GM15510 (cell line): ENCODE measurements around the gene PPM1L.

ENCODE experiments used
- POLR2A ChIP-seq: IDR thresholded peaks from 3 replicates; pipeline ENCODE4 v1.6.1; 2011; ENCODE audit warnings: borderline replicate concordance; ENCODE audit not compliant: insufficient read length; ENCODE audit errors: extremely low read depth

PPM1L gene

DNA sequence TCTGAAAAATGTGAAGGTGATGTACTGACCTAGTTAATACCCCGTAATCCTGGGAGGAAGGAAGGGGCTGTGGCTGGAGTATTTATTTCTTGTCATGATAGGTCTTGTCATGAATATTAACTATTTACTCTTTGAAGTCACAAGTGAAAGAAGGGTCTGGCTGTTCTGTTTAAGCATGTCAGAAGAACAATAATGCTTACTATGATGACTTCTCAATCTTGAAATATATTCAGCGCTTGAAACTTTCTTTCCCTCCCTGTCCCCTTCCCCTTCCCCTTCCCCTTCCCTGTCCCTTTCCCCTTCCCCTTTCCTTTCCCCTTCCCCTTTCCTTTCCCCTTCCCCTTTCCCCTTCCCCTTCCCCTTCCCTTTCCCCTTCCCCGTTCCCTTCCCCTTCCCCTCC lies 153.9 kb downstream of the PPM1L start:
- no peak for TF ChIP-seq POLR2A

DNA sequence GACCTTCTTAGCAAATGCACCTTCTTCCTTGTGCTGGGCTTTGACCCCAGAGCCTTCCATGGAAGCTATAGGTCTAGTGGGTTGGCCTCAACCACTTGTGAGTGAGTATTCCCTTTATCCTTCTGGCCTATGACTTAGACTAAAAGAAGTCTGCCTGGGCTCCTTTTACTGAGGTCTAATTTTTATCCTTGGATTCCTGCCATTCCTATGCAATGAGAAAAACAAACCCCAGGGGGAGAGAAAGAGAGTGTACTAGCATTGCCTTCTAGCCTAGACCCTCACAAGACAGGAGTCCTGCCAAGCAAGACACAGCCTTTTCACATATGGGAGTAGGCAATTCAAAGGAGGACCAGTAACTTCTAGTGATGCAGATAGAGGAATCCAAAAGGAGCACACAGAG lies 155.4 kb downstream of the PPM1L start:
- no peak for TF ChIP-seq POLR2A

DNA sequence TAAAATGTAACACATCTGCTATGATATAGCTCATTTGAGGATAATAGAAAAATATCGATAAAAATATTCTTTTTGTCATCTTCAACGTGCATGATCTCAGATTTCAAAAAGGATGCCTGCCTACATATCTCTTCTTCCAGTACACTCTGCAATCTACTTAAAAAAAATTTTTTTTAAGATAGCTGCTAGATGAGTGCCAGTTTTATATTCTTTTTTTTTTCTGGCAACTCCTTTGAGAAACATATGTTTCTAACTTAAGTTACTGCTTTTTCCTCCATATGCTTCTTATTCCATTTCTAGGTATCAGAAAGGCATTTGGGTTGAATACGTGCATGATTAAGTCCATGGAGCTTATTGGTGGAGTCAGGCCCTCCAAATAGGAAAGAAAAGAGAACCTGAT lies 160.4 kb downstream of the PPM1L start:
- TF ChIP-seq POLR2A, result no peak

GRCh38 chr3:160919942-160920341 lies 163.9 kb downstream of the PPM1L start:
- TF ChIP-seq POLR2A, result no peak

GRCh38 chr3:160921020-160921635 lies 165.1 kb downstream of the PPM1L start:
- TF ChIP-seq POLR2A, result no peak

- TF ChIP-seq POLR2A, result no peak
These were observed 168.7 kb downstream of the PPM1L start for GRCh38 chr3:160924776-160925175.

DNA sequence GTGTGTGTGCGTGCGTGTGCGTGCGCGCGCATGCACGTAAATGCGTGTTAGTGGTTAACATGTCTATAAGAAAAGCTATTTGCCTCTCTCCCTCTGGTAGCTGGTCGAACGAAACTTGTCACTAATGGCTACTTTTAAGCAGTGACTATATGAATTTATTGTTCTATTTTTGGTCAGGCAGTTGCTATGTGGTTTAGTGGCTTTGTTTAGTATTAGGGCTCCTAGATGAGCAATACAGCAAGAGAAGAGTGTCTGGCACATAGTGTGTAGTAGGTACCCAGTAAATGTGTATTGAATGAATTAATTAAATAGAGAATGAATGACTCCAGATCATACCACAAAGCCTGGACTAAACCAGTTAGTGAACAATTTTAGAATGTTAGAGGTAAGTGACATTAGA lies 171.6 kb downstream of the PPM1L start:
- TF ChIP-seq POLR2A, result no peak

- no peak for TF ChIP-seq POLR2A
These were observed 172.2 kb downstream of the PPM1L start for GRCh38 chr3:160928183-160928726.

- no peak for TF ChIP-seq POLR2A
These were observed 173.6 kb downstream of the PPM1L start for GRCh38 chr3:160929595-160929994.

DNA sequence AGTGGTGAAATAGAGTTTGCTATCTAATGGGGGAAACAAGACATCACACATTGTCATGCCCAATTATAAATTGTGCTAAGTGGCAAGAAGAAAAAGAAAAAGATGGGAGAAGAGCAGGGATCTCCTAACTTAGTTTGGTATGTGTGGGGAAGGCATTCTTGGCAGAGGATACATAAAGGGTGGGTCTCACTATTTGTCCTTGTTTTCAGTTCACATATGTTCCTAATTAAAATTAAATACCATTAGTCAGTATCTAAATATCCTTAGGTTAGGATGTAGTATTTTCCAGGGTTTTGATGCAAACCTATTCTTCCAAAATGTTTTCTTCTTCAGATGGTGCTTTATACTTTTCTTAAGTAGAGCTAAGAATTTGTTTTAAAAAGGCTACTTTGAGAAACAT lies 175.4 kb downstream of the PPM1L start:
- no peak for TF ChIP-seq POLR2A

GRCh38 chr3:160935413-160936095 lies 179.5 kb downstream of the PPM1L start:
- TF ChIP-seq POLR2A, result no peak

GRCh38 chr3:160941885-160942494 lies 186.0 kb downstream of the PPM1L start:
- no peak for TF ChIP-seq POLR2A

- no peak for TF ChIP-seq POLR2A
These were observed 188.0 kb downstream of the PPM1L start for GRCh38 chr3:160943996-160944395.

GRCh38 chr3:160945336-160945735 lies 189.3 kb downstream of the PPM1L start:
- no peak for TF ChIP-seq POLR2A

- TF ChIP-seq POLR2A, result no peak
These were observed 192.2 kb downstream of the PPM1L start for GRCh38 chr3:160948273-160948672.

GRCh38 chr3:160949460-160949859 lies 193.4 kb downstream of the PPM1L start:
- TF ChIP-seq POLR2A, result no peak

DNA sequence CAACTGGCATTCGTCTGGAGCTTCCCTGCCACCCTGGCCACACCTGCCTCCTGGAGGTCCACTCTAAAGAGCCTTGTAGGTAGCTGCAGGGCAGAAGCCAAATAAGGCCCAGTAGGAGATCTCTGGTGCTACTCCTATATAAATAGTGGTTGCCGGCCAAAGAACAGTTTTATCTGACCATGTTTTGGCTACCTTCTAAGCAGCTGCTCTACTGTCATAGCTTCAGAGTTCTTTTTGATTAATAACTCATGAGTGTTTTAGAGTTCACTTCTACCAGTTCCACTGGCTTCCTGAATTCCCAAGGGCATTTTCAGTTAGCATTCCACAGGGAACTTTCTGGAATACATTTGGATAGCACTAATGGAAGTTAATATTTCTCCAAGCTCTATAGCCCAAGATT lies 194.5 kb downstream of the PPM1L start:
- no peak for TF ChIP-seq POLR2A

DNA sequence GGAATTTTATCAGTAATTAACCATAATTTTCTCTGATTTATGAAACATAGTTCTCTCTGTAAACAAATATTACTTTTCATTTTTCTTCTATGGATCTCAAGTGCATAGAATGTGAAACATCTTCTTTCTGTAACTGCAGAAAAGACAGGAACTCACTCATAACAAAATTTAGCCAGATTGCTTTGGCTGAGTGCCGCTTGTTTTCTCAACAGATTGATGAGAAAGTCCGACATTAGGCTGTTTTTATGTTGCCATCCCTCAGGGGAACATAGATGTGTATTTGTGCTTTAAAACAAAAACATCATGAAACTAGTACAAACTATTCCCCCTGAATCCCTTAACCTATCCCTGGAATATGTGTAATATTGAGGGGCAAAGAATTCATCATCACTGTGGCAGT lies 194.9 kb downstream of the PPM1L start:
- no peak for TF ChIP-seq POLR2A
